ENCODE results near the gene NLRP7.

Gene NLRP7

GRCh38 chr19:54882758-54883157 lies 64.6 kb downstream of the NLRP7 start:
- no peak for DNase-seq (ENCODE audit: low read depth)
- no peak overlapping the region for H3K4me3 ChIP-seq (ENCODE audit: low read depth, low read length)

GRCh38 chr19:54881884-54882283 lies 65.4 kb downstream of the NLRP7 start:
- DNase-seq (ENCODE audit: low read depth), result no peak
- no peak overlapping the region for H3K4me3 ChIP-seq (ENCODE audit: low read depth, low read length)

GRCh38 chr19:54877471-54877870 lies 69.9 kb downstream of the NLRP7 start:
- H3K4me3 ChIP-seq (ENCODE audit: low read depth, low read length), result no peak overlapping the region
- no peak for DNase-seq (ENCODE audit: low read depth)

GRCh38 chr19:54875506-54875905 lies 71.8 kb downstream of the NLRP7 start:
- no peak overlapping the region for H3K4me3 ChIP-seq (ENCODE audit: low read depth, low read length)
- no peak for DNase-seq (ENCODE audit: low read depth)

GRCh38 chr19:54873990-54874389 lies 73.3 kb downstream of the NLRP7 start, which contains the start of gene FCAR:
Gene FCAR (plus strand): TSS chr19:54874235. CDS start chr19:54874290, 55 bp downstream.
- no peak for DNase-seq (ENCODE audit: low read depth)

More at GRCh38 chr19:54873990-54874389, 73.3 kb downstream of the NLRP7 start, which contains the start of gene FCAR:
- no peak within 1 kb of the TSS for H3K4me3 ChIP-seq (ENCODE audit: low read depth, low read length)
